ENCODE results near the gene STPG1.

GRCh38 chr1:24380508-24380907 lies 33.1 kb downstream of the STPG1 start:
- TF ChIP-seq CTCF (IDR thresholded peaks at IDR 0.05) (no peak), POLR2A (IDR thresholded peaks at IDR 0.05) (no peak), POLR2AphosphoS5 (IDR thresholded peaks at IDR 0.05; ENCODE audit: insufficient read depth in 1 of 2, low read depth in 1 of 2) (no peak)

Data from vagina (tissue), 2 donors.